Psoas muscle (tissue), 8 donors: ENCODE measurements around the gene TIMP2. TPM values are rescaled to one million over a fixed set of nuclear protein-coding genes. Genes with fewer than 3 reads are reported as not detected.
"Not testable (repeated sequence)": the region's sequence is repeated elsewhere in the genome, so short reads cannot be mapped to it uniquely, and the experiment has no call there.

Experiments used
- ATAC-seq, 4 donors: fragments of 200-7000 bp; cut with Tn5 transposase; one replicate each; pipeline ENCODE4 v1.9.1; 2020; ENCODE audit warnings: moderate library complexity in 3 of 4, mild to moderate bottlenecking in 2 of 4
- DNase-seq, 2 donors: peaks; one replicate each; pipeline ENCODE4 v3.0.0-alpha.2; 2020
- H3K27ac ChIP-seq: fragments of 200-600 bp; one replicate; pipeline ENCODE4 v1.8.0; 2022
- H3K27me3 ChIP-seq, 3 donors: fragments of 200-600 bp in 1 of 3; one replicate each; pipeline versions ENCODE4 v1.6.1 to v1.8.0; 2013 to 2022; ENCODE audit warnings: low read length in 2 of 3, mild to moderate bottlenecking in 2 of 3, moderate library complexity in 1 of 3; ENCODE audit not compliant: insufficient read depth in 3 of 3
- H3K36me3 ChIP-seq, 2 donors: fragments of 200-600 bp in 1 of 2; one replicate each; pipeline versions ENCODE4 v1.6.1 to v1.8.0; 2013 to 2022; ENCODE audit warnings: low read depth in 1 of 2, mild to moderate bottlenecking in 1 of 2, moderate library complexity in 1 of 2; ENCODE audit not compliant: insufficient read depth in 1 of 2
- H3K4me1 ChIP-seq: fragments of 200-600 bp; one replicate; pipeline ENCODE4 v1.8.0; 2022
- H3K4me3 ChIP-seq: fragments of 200-600 bp; one replicate; pipeline ENCODE4 v1.8.0; 2022; ENCODE audit warnings: mild to moderate bottlenecking
- H3K9me3 ChIP-seq: fragments of 200-600 bp; one replicate; pipeline ENCODE4 v1.8.0; 2022
- CTCF ChIP-seq: fragments of 200-600 bp; IDR thresholded peaks from one replicate; pipeline ENCODE4 v1.8.0; 2022; ENCODE audit warnings: antibody characterized with exemption
- WGBS, 3 donors: extraction: QIAGEN DNeasy Blood & Tissue Kit; methylation state at CpG; one replicate each; pipeline versions ENCODE4 v1.1.6 to v1.1.7; 2013; 5-methylcytosine and 5-hydroxymethylcytosine counted together
- intact Hi-C, 2 donors: fragments of 100-400 bp; cut with DNase I; formaldehyde crosslinking; loops; one replicate each; pipeline versions ENCODE4 v1.11.0 to v1.14.2; 2022
- polyA plus RNA-seq, 3 donors: library from polyadenylated mRNA; stranded (reverse); fragments of 200-250 nt; gene quantifications; one replicate each; pipeline ENCODE4 v1.2.3, GENCODE V29; 2013
- total RNA-seq, 4 donors: library from RNA; stranded (reverse); fragmentation: NEBNext Ultra II Directional in 2 of 4; extraction: Animal tissue kit (Norgen Biotek cat#: 25700) in 2 of 4; gene quantifications; one replicate each; pipeline versions ENCODE4 v1.2.1 to v1.2.4, GENCODE V29; 2021 to 2023
- donor health status: healthy with polysubstance abuse.
- donor health status: DM: no; HTN: no; CAD: no; lungs with moderate emphysema.
- donor health status: Bipolar disorder and iron deficiency.
- donor health status: healthy.
- donor health status: DM: yes; HTN: yes; CAD: no.
- donor health status: DM: no; HTN: no; CAD: no.
- donor health status: DM: no; HTN: no; CAD: no.
- donor health status: DM: yes; HTN: yes; CAD: no.

Gene TIMP2
- total and polyA plus RNA-seq, 7 donors = 10.3 to 53.6 (median 18.5) TPM

GRCh38 chr17:78873519-78874340 is 51.5 kb downstream of the TIMP2 start:
- WGBS, 3 donors = 20 to 31% (median 23%) methylated on average over 21 of the region's 21 CpGs
- Histone ChIP-seq H3K4me3 (no peak overlapping the region), H3K36me3 (peaks cover 0 to 11% of the 10 kb centered on the region in 2 donors), H3K9me3 (no peaks in the 10 kb centered on the region), H3K27me3 (no peaks in the 10 kb centered on the region), H3K4me1 (peaks cover 37% of the 10 kb centered on the region), H3K27ac (peak overlapping the region; percentile 61)
- DNase-seq (peak; percentile 55 to 83), ATAC-seq (peak; percentile 85 to 94 (median 90))
- intact Hi-C loops = no loop called here
- no peak for TF ChIP-seq CTCF

GRCh38 chr17:78872486-78872885 is 52.7 kb downstream of the TIMP2 start:
- Histone ChIP-seq H3K27ac (no peak overlapping the region), H3K9me3 (no peaks in the 10 kb centered on the region), H3K36me3 (peaks cover 0 to 11% of the 10 kb centered on the region in 2 donors), H3K4me1 (peaks cover 37% of the 10 kb centered on the region), H3K27me3 (no peaks in the 10 kb centered on the region), H3K4me3 (no peak overlapping the region)
- no peak for TF ChIP-seq CTCF
- no peak for ATAC-seq
- intact Hi-C loops = no loop called here
- DNase-seq = no peak
- WGBS, 3 donors = 69 to 76% (median 73%) methylated on average over 6 of the region's 6 CpGs

GRCh38 chr17:78870621-78871020 is 54.6 kb downstream of the TIMP2 start:
- ATAC-seq (no peak), DNase-seq (peak in 1 of 2 donors; percentile 40)
- no peaks in the 10 kb centered on the region for H3K27me3 ChIP-seq
- TF ChIP-seq CTCF = no peak
- WGBS, 3 donors = 78 to 82% (median 79%) methylated on average over 15 of the region's 15 CpGs
- H3K4me3 ChIP-seq = no peak overlapping the region
- H3K9me3 ChIP-seq = no peaks in the 10 kb centered on the region
- H3K4me1 ChIP-seq = peaks cover 24% of the 10 kb centered on the region
- no peak overlapping the region for H3K27ac ChIP-seq
- intact Hi-C loops = no loop called here
- peaks cover 0 to 11% of the 10 kb centered on the region in 2 donors for H3K36me3 ChIP-seq

GRCh38 chr17:78868391-78868790 is 56.8 kb downstream of the TIMP2 start:
- 74 to 87% (median 77%) methylated on average over 7 of the region's 7 CpGs for WGBS, 3 donors
- no peak for TF ChIP-seq CTCF
- Histone ChIP-seq H3K9me3 (no peaks in the 10 kb centered on the region), H3K4me1 (peaks cover 2% of the 10 kb centered on the region), H3K4me3 (no peak overlapping the region), H3K27ac (no peak overlapping the region), H3K27me3 (no peaks in the 10 kb centered on the region), H3K36me3 (peaks cover 0 to 11% of the 10 kb centered on the region in 2 donors)
- ATAC-seq (no peak), DNase-seq (peak in 1 of 2 donors; percentile 5)
- intact Hi-C loops = no loop called here

GRCh38 chr17:78867046-78867445 is 58.1 kb downstream of the TIMP2 start:
- WGBS, 3 donors = 80 to 87% (median 87%) methylated on average over 3 of the region's 3 CpGs
- H3K4me1 ChIP-seq, H3K9me3 ChIP-seq, intact Hi-C loops, H3K27me3 ChIP-seq, DNase-seq, H3K4me3 ChIP-seq, H3K27ac ChIP-seq, ATAC-seq: not testable (repeated sequence)
- H3K36me3 ChIP-seq = peaks cover 0 to 11% of the 10 kb centered on the region in 2 donors
